Natural killer cell (primary cell): ENCODE measurements around the gene OPRL1. TPM values are rescaled to one million over a fixed set of nuclear protein-coding genes. Genes with fewer than 3 reads are reported as not detected.

Experiments
- ATAC-seq, 3 donors: fragments of 150-1000 bp in 2 of 3; fragments of 200-7000 bp in 1 of 3; cut with Tn5 transposase; 1 replicate in 1 of 3; 2 replicates in 2 of 3; pipeline ENCODE4 v1.10.0; 2021; ENCODE audit warnings: mild to moderate bottlenecking in 2 of 3, moderate library complexity in 2 of 3
- DNase-seq, 2 donors: peaks; one replicate each; pipeline versions ENCODE4 v3.0.0 to v3.0.0-alpha.2; 2013 to 2021; ENCODE audit warnings: mixed read lengths in 1 of 2
- H3K27ac ChIP-seq: one replicate; pipeline ENCODE4 v1.5.1; 2013; ENCODE audit warnings: mild to moderate bottlenecking, low read length
- H3K27me3 ChIP-seq: one replicate; pipeline ENCODE4 v1.6.1; 2013; ENCODE audit warnings: low read length; ENCODE audit not compliant: control insufficient read depth, insufficient read depth
- H3K36me3 ChIP-seq: one replicate; pipeline ENCODE4 v1.6.1; 2013; ENCODE audit warnings: low read length; ENCODE audit not compliant: control insufficient read depth, insufficient read depth
- H3K4me1 ChIP-seq: one replicate; pipeline ENCODE4 v1.6.1; 2013; ENCODE audit warnings: low read length; ENCODE audit not compliant: control insufficient read depth, insufficient read depth
- H3K4me3 ChIP-seq: one replicate; pipeline ENCODE4 v1.5.1; 2013; ENCODE audit warnings: low read length
- H3K9me3 ChIP-seq: one replicate; pipeline ENCODE4 v1.6.1; 2013; ENCODE audit warnings: low read length; ENCODE audit not compliant: control insufficient read depth, insufficient read depth
- H3K27ac Mint-ChIP-seq, 2 donors: one replicate each; pipeline ENCODE4 v1.8.0; 2022; ENCODE audit warnings: mild to moderate bottlenecking in 2 of 2, mixed read lengths in 2 of 2, moderate library complexity in 1 of 2
- H3K27me3 Mint-ChIP-seq, 2 donors: one replicate each; pipeline ENCODE4 v1.8.0; 2022; ENCODE audit warnings: low read depth in 2 of 2, mixed read lengths in 2 of 2
- H3K36me3 Mint-ChIP-seq: one replicate; pipeline ENCODE4 v1.8.0; 2022; ENCODE audit warnings: mixed read lengths
- H3K4me1 Mint-ChIP-seq, 2 donors: one replicate each; pipeline ENCODE4 v1.8.0; 2022; ENCODE audit warnings: mixed read lengths in 2 of 2
- H3K4me3 Mint-ChIP-seq: one replicate; pipeline ENCODE4 v1.8.0; 2022; ENCODE audit warnings: mild to moderate bottlenecking, moderate library complexity, mixed read lengths
- H3K9me3 Mint-ChIP-seq, 2 donors: one replicate each; pipeline ENCODE4 v1.8.0; 2022; ENCODE audit warnings: mixed read lengths in 2 of 2
- CTCF ChIP-seq: fragments of 200-600 bp; IDR thresholded peaks from one replicate; pipeline ENCODE4 v1.8.0; 2022; ENCODE audit warnings: antibody characterized with exemption
- WGBS: methylation state at CpG from one replicate; pipeline ENCODE4 v1.1.7; 2013; ENCODE audit warnings: missing lambda C conversion rate; ENCODE audit not compliant: insufficient coverage; 5-methylcytosine and 5-hydroxymethylcytosine counted together
- intact Hi-C: fragments of 100-400 bp; cut with micrococcal nuclease; formaldehyde crosslinking; loops from one replicate; pipeline ENCODE4 v1.14.2; 2022
- total RNA-seq, 4 donors: library from RNA; stranded (reverse); fragments of 120-200 nt in 1 of 4; gene quantifications; one replicate each; pipeline versions ENCODE4 v1.2.3 to v1.2.4, GENCODE V29; 2013 to 2022

The OPRL1 gene
- total RNA-seq, 3 donors from 2014 or later (not counting 1 experiment from before 2014, with no cell fraction given) = 1.2 to 2.2 (median 1.4) TPM

GRCh38 chr20:64037498-64038213 lies 42.2 kb upstream of the OPRL1 start:
- Histone ChIP-seq H3K27ac (no peak overlapping the region), H3K36me3 (peaks cover 7% of the 10 kb centered on the region), H3K9me3 (no peaks in the 10 kb centered on the region), H3K4me3 (no peak overlapping the region), H3K4me1 (peaks cover 73% of the 10 kb centered on the region), H3K27me3 (peaks cover 36% of the 10 kb centered on the region)
- no peak overlapping the region for H3K27ac Mint-ChIP-seq
- 21% methylated on average over 36 of the region's 36 CpGs for WGBS
- H3K27me3 Mint-ChIP-seq = peaks cover 7 to 17% of the 10 kb centered on the region in 2 donors
- no peaks in the 10 kb centered on the region for H3K36me3 Mint-ChIP-seq
- intact Hi-C loops = loop anchor here (5.0 kb wide), 1 partner anchor 125 kb away; no protein-coding TSS in a partner anchor
- DNase-seq (peak in 1 of 2 donors; percentile 34), ATAC-seq (no peak)
- peak overlapping the region; percentile 68 for H3K4me3 Mint-ChIP-seq
- peaks cover 5 to 15% of the 10 kb centered on the region in 2 donors for H3K4me1 Mint-ChIP-seq
- no peak for TF ChIP-seq CTCF
- no peaks in the 10 kb centered on the region for H3K9me3 Mint-ChIP-seq

- no peak overlapping the region for H3K27ac Mint-ChIP-seq
- H3K9me3 Mint-ChIP-seq = no peaks in the 10 kb centered on the region
- DNase-seq (no peak), ATAC-seq (peak; percentile 4 to 8 (median 8))
- no peak overlapping the region for H3K27ac ChIP-seq
- peaks cover 5 to 15% of the 10 kb centered on the region in 2 donors for H3K4me1 Mint-ChIP-seq
- H3K4me3 ChIP-seq = no peak overlapping the region
- peaks cover 36% of the 10 kb centered on the region for H3K27me3 ChIP-seq
- no peak overlapping the region for H3K4me3 Mint-ChIP-seq
- TF ChIP-seq CTCF = no peak
- H3K9me3 ChIP-seq = no peaks in the 10 kb centered on the region
- intact Hi-C loops = loop anchor here (5.0 kb wide), 1 partner anchor 126 kb away; no protein-coding TSS in a partner anchor
- WGBS = 2% methylated on average over 29 of the region's 30 CpGs
- H3K36me3 ChIP-seq = peaks cover 3% of the 10 kb centered on the region
- peaks cover 73% of the 10 kb centered on the region for H3K4me1 ChIP-seq
- H3K27me3 Mint-ChIP-seq = peaks cover 7 to 17% of the 10 kb centered on the region in 2 donors
- no peaks in the 10 kb centered on the region for H3K36me3 Mint-ChIP-seq
These were observed 41.7 kb upstream of the OPRL1 start for GRCh38 chr20:64038224-64038564.

GRCh38 chr20:64038565-64039292 lies 41.2 kb upstream of the OPRL1 start:
- H3K27ac ChIP-seq = no peak overlapping the region
- peak; percentile 66 to 86 for DNase-seq
- peak overlapping the region; percentile 48 for H3K4me3 ChIP-seq
- Mint-ChIP-seq H3K4me1 (peaks cover 5 to 15% of the 10 kb centered on the region in 2 donors), H3K27me3 (peaks cover 7 to 17% of the 10 kb centered on the region in 2 donors), H3K36me3 (no peaks in the 10 kb centered on the region), H3K4me3 (peak overlapping the region; percentile 79), H3K9me3 (no peaks in the 10 kb centered on the region), H3K27ac (no peak overlapping the region)
- under 1% methylated on average over 91 of the region's 91 CpGs for WGBS
- peak; percentile 81 to 89 (median 84) for ATAC-seq
- peaks cover 36% of the 10 kb centered on the region for H3K27me3 ChIP-seq
- peak; percentile 71 for TF ChIP-seq CTCF
- intact Hi-C loops = loop anchor here (1.0 to 5.0 kb wide), 3 partner anchors 19 to 126 kb away; no protein-coding TSS in a partner anchor
- no peaks in the 10 kb centered on the region for H3K9me3 ChIP-seq
- peaks cover 3% of the 10 kb centered on the region for H3K36me3 ChIP-seq
- peaks cover 73% of the 10 kb centered on the region for H3K4me1 ChIP-seq
